Kidney (tissue), 14 donors: ENCODE results near the gene ZNF789. TPM values are rescaled to one million over a fixed set of nuclear protein-coding genes. Genes with fewer than 3 reads are reported as not detected.

ENCODE experiments used
- DNase-seq, 5 donors: peaks; one replicate each; pipeline ENCODE4 v3.0.0-alpha.2; 2013 to 2020
- FAIRE-seq: peaks from 2 replicates; lab custom pipeline; 2012; peaks lifted over from hg19 to GRCh38; lab: Jason Lieb, UNC
- H3K27ac ChIP-seq, 2 donors: one replicate each; pipeline ENCODE4 v1.7.0; 2013; ENCODE audit warnings: low read depth in 2 of 2, low read length in 2 of 2, inconsistent platforms in 1 of 2
- H3K27me3 ChIP-seq: one replicate; pipeline ENCODE4 v1.7.1; 2013; ENCODE audit warnings: low read length, inconsistent platforms; ENCODE audit not compliant: control insufficient read depth, insufficient read depth
- H3K36me3 ChIP-seq, 3 donors: one replicate each; pipeline versions ENCODE4 v1.7.0 to v1.7.1; 2013; ENCODE audit warnings: low read length in 3 of 3, control low read depth in 1 of 3, inconsistent platforms in 1 of 3; ENCODE audit not compliant: insufficient read depth in 3 of 3, control insufficient read depth in 2 of 3
- H3K4me1 ChIP-seq, 3 donors: one replicate each; pipeline versions ENCODE4 v1.7.0 to v1.7.1; 2013; ENCODE audit warnings: low read length in 3 of 3, inconsistent platforms in 1 of 3, low read depth in 1 of 3; ENCODE audit not compliant: control insufficient read depth in 2 of 3, insufficient read depth in 2 of 3
- H3K4me3 ChIP-seq, 3 donors: one replicate each; pipeline versions ENCODE4 v1.7.0 to v1.8.1; 2013; ENCODE audit warnings: low read length in 3 of 3, control low read depth in 1 of 3, inconsistent platforms in 1 of 3
- H3K9ac ChIP-seq, 3 donors: one replicate each; pipeline versions ENCODE4 v1.7.0 to v1.7.1; 2013; ENCODE audit warnings: low read length in 3 of 3, control low read depth in 1 of 3, inconsistent platforms in 1 of 3
- H3K9me3 ChIP-seq, 3 donors: one replicate each; pipeline versions ENCODE4 v1.7.0 to v1.7.1; 2013; ENCODE audit warnings: low read length in 3 of 3, control low read depth in 1 of 3, inconsistent platforms in 1 of 3; ENCODE audit not compliant: control insufficient read depth in 2 of 3, insufficient read depth in 1 of 3
- CTCF ChIP-seq: IDR thresholded peaks from 3 replicates; pipeline ENCODE4 v1.5.1; 2012; ENCODE audit warnings: mild to moderate bottlenecking, moderate library complexity, borderline replicate concordance; ENCODE audit not compliant: insufficient read depth; ENCODE audit errors: extremely low read depth
- intact Hi-C: fragments of 100-400 bp; cut with DNase I; formaldehyde crosslinking; loops from one replicate; pipeline ENCODE4 v1.11.1; 2022
- polyA plus RNA-seq: library from polyadenylated mRNA; stranded (reverse); fragments of 350-450 nt; fragmentation: Illumina TruSeq; extraction: RNeasy Lipid Tissue Mini Kit (QIAGEN cat#74804); gene quantifications from one replicate; pipeline ENCODE4 v1.2.3, GENCODE V29; 2014; ENCODE audit warnings: low read depth, low replicate concordance; ENCODE audit not compliant: insufficient read depth
- total RNA-seq: library from RNA; stranded (reverse); fragmentation: NEBNext Ultra II Directional; extraction: Animal tissue kit (Norgen Biotek cat#: 25700); gene quantifications from one replicate; pipeline ENCODE4 v1.2.1, GENCODE V29; 2021
- donor health status: control.
- donor health status: control.
- donor health status: control.
- donor health status: control.
- donor health status: control.
- donor health status: DM: yes; HTN: yes; CAD: no.
- donor health status: Normal renal cell carcinoma (clear cell type).

ZNF789 gene
- total and polyA plus RNA-seq, 2 donors from 2014 or later, result 10.6 to 14.8 TPM

- no peak for TF ChIP-seq CTCF
- intact Hi-C loops, result no loop called here
- Histone ChIP-seq H3K27ac (no peak overlapping the region), H3K36me3 (peaks cover 0 to 34% (median 20%) of the 10 kb centered on the region in 3 donors), H3K27me3 (no peaks in the 10 kb centered on the region), H3K9me3 (no peaks in the 10 kb centered on the region), H3K9ac (no peak overlapping the region), H3K4me1 (no peaks in the 10 kb centered on the region), H3K4me3 (no peak overlapping the region)
- FAIRE-seq (no peak), DNase-seq (no peak)
These were observed 15.5 kb upstream of the ZNF789 start for GRCh38 chr7:99457050-99457649.

GRCh38 chr7:99457650-99458493 lies 14.8 kb upstream of the ZNF789 start:
- H3K36me3 ChIP-seq, result peaks cover 0 to 30% (median 20%) of the 10 kb centered on the region in 3 donors
- no peak overlapping the region for H3K27ac ChIP-seq
- H3K4me1 ChIP-seq, result no peaks in the 10 kb centered on the region
- H3K27me3 ChIP-seq, result no peaks in the 10 kb centered on the region
- DNase-seq (no peak), FAIRE-seq (no peak)
- no peak overlapping the region for H3K9ac ChIP-seq
- no peak for TF ChIP-seq CTCF
- intact Hi-C loops, result no loop called here
- H3K9me3 ChIP-seq, result no peaks in the 10 kb centered on the region
- no peak overlapping the region for H3K4me3 ChIP-seq

GRCh38 chr7:99459087-99459486 lies 13.6 kb upstream of the ZNF789 start:
- no peak for TF ChIP-seq CTCF
- Histone ChIP-seq H3K27ac (no peak overlapping the region), H3K4me1 (peaks cover 0 to 2% (median 0%) of the 10 kb centered on the region in 3 donors), H3K27me3 (no peaks in the 10 kb centered on the region), H3K36me3 (peaks cover 0 to 29% (median 22%) of the 10 kb centered on the region in 3 donors), H3K9ac (no peak overlapping the region), H3K9me3 (no peaks in the 10 kb centered on the region), H3K4me3 (no peak overlapping the region)
- FAIRE-seq (no peak), DNase-seq (peak in 1 of 5 donors; percentile 2)
- intact Hi-C loops, result no loop called here
